Activated naive CD4-positive, alpha-beta T cell treated with Interleukin-2 at 50 U/mL for 16 hours (primary cell): ENCODE results near the gene INPP5A.
"Not testable (repeated sequence)": the region's sequence is repeated elsewhere in the genome, so short reads cannot be mapped to it uniquely, and the experiment has no call there.

Experiments
- DNase-seq: peaks from one replicate; pipeline ENCODE4 v3.0.0-alpha.2; 2020

The INPP5A gene

GRCh38 chr10:132537684-132538001, at the start of gene INPP5A:
Gene INPP5A (plus strand): TSS chr10:132537787. CDS start chr10:132538097, 310 bp downstream.
- DNase-seq: no peak

- no peak for DNase-seq
Observed at GRCh38 chr10:132488231-132488821, 49.3 kb upstream of the INPP5A start.

- DNase-seq: no peak
Observed at GRCh38 chr10:132489053-132489703, 48.4 kb upstream of the INPP5A start.

- no peak for DNase-seq
Observed at GRCh38 chr10:132489704-132490534, 47.7 kb upstream of the INPP5A start.

GRCh38 chr10:132491534-132491933, 46.1 kb upstream of the INPP5A start:
- DNase-seq: not testable (repeated sequence)

GRCh38 chr10:132492323-132493025, 45.1 kb upstream of the INPP5A start:
- no peak for DNase-seq

GRCh38 chr10:132493246-132493755, 44.3 kb upstream of the INPP5A start:
- no peak for DNase-seq

- DNase-seq: no peak
Observed at GRCh38 chr10:132493756-132494290, 43.8 kb upstream of the INPP5A start.

- no peak for DNase-seq
Observed at GRCh38 chr10:132494866-132495630, 42.5 kb upstream of the INPP5A start.

- no peak for DNase-seq
Observed at GRCh38 chr10:132496360-132497062, 41.1 kb upstream of the INPP5A start.

GRCh38 chr10:132497063-132497680, 40.4 kb upstream of the INPP5A start:
- DNase-seq: no peak

- no peak for DNase-seq
Observed at GRCh38 chr10:132497861-132498561, 39.6 kb upstream of the INPP5A start.

GRCh38 chr10:132498562-132499366, 38.8 kb upstream of the INPP5A start:
- no peak for DNase-seq

- DNase-seq: no peak
Observed at GRCh38 chr10:132499367-132499685, 38.3 kb upstream of the INPP5A start.

- no peak for DNase-seq
Observed at GRCh38 chr10:132500781-132501415, 36.7 kb upstream of the INPP5A start.

- DNase-seq: no peak
Observed at GRCh38 chr10:132502544-132503300, 34.9 kb upstream of the INPP5A start.

- DNase-seq: no peak
Observed at GRCh38 chr10:132503581-132504421, 33.8 kb upstream of the INPP5A start.
